Vagina (tissue), 2 donors: ENCODE results near the gene METTL16. TPM values are rescaled to one million over a fixed set of nuclear protein-coding genes. Genes with fewer than 3 reads are reported as not detected.

Source experiments
- DNase-seq, 2 donors: peaks; one replicate each; pipeline ENCODE4 v3.0.0-alpha.2; 2017; ENCODE audit errors: extremely low spot score in 2 of 2
- H3K27ac ChIP-seq: fragments of 200-600 bp; sonication (generic); one replicate; pipeline ENCODE4 v1.5.1; 2019
- H3K27me3 ChIP-seq: fragments of 200-600 bp; sonication (generic); one replicate; pipeline ENCODE4 v1.5.1; 2019
- H3K36me3 ChIP-seq, 2 donors: fragments of 200-600 bp; sonication (generic); one replicate each; pipeline ENCODE4 v1.5.1; 2017 to 2019
- H3K4me1 ChIP-seq: fragments of 200-600 bp; sonication (generic); one replicate; pipeline ENCODE4 v1.5.1; 2019
- H3K4me3 ChIP-seq, 2 donors: fragments of 200-600 bp; sonication (generic); 1 replicate in 1 of 2; 2 replicates in 1 of 2; pipeline ENCODE4 v1.5.1; 2016 to 2019
- H3K9me3 ChIP-seq: fragments of 200-600 bp; sonication (generic); one replicate; pipeline ENCODE4 v1.5.1; 2019
- POLR2A ChIP-seq, 2 donors: fragments of 450-650 bp; IDR thresholded peaks; one replicate each; pipeline ENCODE4 v1.6.1; 2017; ENCODE audit warnings: antibody characterized with exemption in 2 of 2, mild to moderate bottlenecking in 2 of 2, moderate library complexity in 2 of 2
- POLR2AphosphoS5 ChIP-seq, 2 donors: sonication (generic); formaldehyde crosslinking; IDR thresholded peaks; one replicate each; pipeline ENCODE4 v1.9.0; 2017; ENCODE audit warnings: antibody characterized with exemption in 2 of 2, mild to moderate bottlenecking in 2 of 2, low read depth in 1 of 2; ENCODE audit not compliant: insufficient read depth in 1 of 2
- intact Hi-C: fragments of 100-400 bp; cut with DNase I; formaldehyde crosslinking; loops from one replicate; pipeline ENCODE4 v1.15.1; 2023
- total RNA-seq: library from RNA; depleted of rRNA; stranded (reverse); fragments of >200 nt; gene quantifications from one replicate; pipeline ENCODE4 v1.2.3, GENCODE V29; 2016
- TF ChIP-seq, protein P1 (sequence below), 3 experiments: fragments of 450-650 bp in 2 of 3; fragments of 200-600 bp in 1 of 3; sonication (generic) in 1 of 3; IDR thresholded peaks; one replicate each; pipeline ENCODE4 v1.5.1; 2017 to 2019; ENCODE audit warnings: antibody characterized with exemption in 3 of 3, mild to moderate bottlenecking in 2 of 3, moderate library complexity in 2 of 3

Gene METTL16
- total RNA-seq, 1 donor from 2014 or later, result 30.4 TPM

DNA sequence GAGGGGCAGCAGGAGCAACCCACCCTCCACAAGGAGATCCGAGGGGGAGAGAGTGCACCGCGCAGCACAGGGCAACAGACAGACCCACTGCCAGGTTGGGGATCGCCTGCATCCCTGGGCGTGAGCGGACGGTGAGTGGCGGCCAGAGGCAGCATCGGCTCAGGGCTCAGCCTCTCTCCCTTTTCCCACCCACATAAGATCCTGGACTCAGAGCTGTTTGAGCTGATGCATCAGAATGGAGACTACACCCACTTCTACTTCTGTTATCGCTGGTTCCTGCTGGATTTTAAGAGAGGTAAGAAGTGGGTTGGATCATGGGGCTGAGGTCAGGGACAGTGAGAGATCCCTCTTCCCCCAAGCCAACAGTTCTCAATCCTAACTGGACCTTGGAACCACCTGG lies 134.0 kb downstream of the METTL16 start:
- DNase-seq, result no peak
- H3K36me3 ChIP-seq, result peaks cover 0 to 38% of the 10 kb centered on the region in 2 donors
- TF ChIP-seq, protein P1, sequence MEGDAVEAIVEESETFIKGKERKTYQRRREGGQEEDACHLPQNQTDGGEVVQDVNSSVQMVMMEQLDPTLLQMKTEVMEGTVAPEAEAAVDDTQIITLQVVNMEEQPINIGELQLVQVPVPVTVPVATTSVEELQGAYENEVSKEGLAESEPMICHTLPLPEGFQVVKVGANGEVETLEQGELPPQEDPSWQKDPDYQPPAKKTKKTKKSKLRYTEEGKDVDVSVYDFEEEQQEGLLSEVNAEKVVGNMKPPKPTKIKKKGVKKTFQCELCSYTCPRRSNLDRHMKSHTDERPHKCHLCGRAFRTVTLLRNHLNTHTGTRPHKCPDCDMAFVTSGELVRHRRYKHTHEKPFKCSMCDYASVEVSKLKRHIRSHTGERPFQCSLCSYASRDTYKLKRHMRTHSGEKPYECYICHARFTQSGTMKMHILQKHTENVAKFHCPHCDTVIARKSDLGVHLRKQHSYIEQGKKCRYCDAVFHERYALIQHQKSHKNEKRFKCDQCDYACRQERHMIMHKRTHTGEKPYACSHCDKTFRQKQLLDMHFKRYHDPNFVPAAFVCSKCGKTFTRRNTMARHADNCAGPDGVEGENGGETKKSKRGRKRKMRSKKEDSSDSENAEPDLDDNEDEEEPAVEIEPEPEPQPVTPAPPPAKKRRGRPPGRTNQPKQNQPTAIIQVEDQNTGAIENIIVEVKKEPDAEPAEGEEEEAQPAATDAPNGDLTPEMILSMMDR (IDR thresholded peaks at IDR 0.05), result no peak
- TF ChIP-seq POLR2AphosphoS5 (IDR thresholded peaks at IDR 0.05; ENCODE audit: insufficient read depth in 1 of 2, low read depth in 1 of 2), result no peak
- TF ChIP-seq POLR2A (IDR thresholded peaks at IDR 0.05), result no peak
- H3K4me3 ChIP-seq, result no peak overlapping the region
- peaks cover 4% of the 10 kb centered on the region for H3K4me1 ChIP-seq
- no peaks in the 10 kb centered on the region for H3K9me3 ChIP-seq
- intact Hi-C loops, result no loop called here
- H3K27me3 ChIP-seq, result no peaks in the 10 kb centered on the region
- H3K27ac ChIP-seq, result no peak overlapping the region

DNA sequence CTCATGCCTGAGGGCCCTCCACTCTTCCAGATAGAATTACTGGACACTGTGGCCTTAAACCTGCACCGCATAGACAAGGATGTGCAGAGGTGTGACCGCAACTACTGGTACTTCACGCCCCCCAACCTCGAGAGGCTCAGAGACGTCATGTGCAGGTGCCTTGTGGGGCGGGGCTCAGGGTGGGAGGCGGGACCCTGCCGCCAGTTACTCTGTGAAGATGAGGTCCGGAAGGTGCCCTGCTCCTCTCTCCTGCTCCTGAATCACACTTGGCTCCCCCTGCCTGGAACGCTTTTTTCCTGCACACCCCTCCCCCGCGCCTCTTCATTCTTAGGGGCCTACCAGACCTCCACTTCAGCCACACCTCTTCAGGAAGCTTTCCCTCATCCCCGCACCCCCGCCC lies 135.6 kb downstream of the METTL16 start:
- TF ChIP-seq POLR2A (IDR thresholded peaks at IDR 0.05) (no peak), POLR2AphosphoS5 (IDR thresholded peaks at IDR 0.05; ENCODE audit: insufficient read depth in 1 of 2, low read depth in 1 of 2) (no peak)
- TF ChIP-seq, protein P1 (IDR thresholded peaks at IDR 0.05), result no peak
- Histone ChIP-seq H3K27me3 (no peaks in the 10 kb centered on the region), H3K9me3 (no peaks in the 10 kb centered on the region), H3K4me1 (no peaks in the 10 kb centered on the region), H3K36me3 (peaks cover 0 to 38% of the 10 kb centered on the region in 2 donors), H3K4me3 (no peak overlapping the region), H3K27ac (no peak overlapping the region)
- DNase-seq, result no peak
- intact Hi-C loops, result no loop called here

DNA sequence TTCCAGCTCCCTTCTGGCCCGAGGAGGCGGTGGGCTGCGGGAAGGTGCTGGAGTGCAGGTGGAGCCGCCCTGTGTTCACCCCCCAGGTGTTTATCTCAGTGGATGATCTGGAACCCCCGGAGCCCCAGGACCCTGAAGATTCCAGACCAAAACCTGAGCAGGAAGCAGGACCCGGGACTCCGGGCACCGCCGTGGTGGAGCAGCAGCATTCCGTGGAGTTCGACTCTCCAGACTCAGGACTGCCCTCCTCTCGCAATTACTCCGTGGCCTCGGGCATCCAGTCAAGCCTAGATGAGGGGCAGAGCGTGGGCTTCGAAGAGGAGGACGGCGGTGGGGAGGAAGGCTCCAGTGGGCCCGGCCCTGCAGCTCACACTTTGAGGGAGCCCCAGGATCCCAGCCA lies 136.3 kb downstream of the METTL16 start:
- Histone ChIP-seq H3K27ac (no peak overlapping the region), H3K4me3 (no peak overlapping the region), H3K4me1 (no peaks in the 10 kb centered on the region), H3K36me3 (peaks cover 0 to 38% of the 10 kb centered on the region in 2 donors), H3K27me3 (no peaks in the 10 kb centered on the region), H3K9me3 (no peaks in the 10 kb centered on the region)
- intact Hi-C loops, result no loop called here
- TF ChIP-seq POLR2A (IDR thresholded peaks at IDR 0.05) (no peak), POLR2AphosphoS5 (IDR thresholded peaks at IDR 0.05; ENCODE audit: insufficient read depth in 1 of 2, low read depth in 1 of 2) (no peak)
- TF ChIP-seq, protein P1 (IDR thresholded peaks at IDR 0.05), result no peak
- DNase-seq, result no peak

DNA sequence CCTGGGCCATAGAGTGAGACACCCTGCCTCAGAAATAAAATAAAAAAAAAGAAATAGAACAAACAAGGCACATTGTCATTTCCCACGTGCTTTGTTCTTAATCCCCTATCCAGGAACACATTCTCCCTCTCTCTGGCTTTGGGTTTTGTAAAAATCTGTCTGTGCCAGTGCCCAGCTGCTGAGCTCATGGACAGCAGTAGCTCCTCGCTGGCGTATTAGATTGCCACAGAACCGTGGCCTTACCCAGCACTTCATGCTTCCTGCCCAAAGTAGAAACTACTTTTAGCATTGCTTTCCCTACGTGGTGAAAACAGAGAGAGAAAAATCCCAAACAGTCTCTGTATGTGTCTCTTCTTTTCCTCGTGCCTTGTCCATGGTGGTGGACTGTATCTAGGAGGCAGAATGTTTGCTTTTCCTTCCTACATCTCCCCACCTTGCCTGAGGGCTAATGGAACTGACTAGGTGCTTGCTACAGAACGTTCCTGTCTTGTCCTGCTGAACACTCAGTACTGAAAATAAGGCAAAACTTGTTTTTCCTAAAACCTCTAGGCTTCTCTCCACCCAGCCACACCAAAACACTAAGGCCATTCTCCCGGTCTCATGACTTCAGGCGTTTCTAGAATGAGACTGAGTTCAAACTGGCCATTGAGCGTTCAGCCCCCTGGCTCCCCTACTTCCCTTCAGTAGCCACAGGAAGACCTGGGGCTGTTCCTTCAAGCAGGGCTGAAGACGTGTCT lies 137.0 kb downstream of the METTL16 start:
- no peak for DNase-seq
- peaks cover 0 to 35% of the 10 kb centered on the region in 2 donors for H3K36me3 ChIP-seq
- no peaks in the 10 kb centered on the region for H3K4me1 ChIP-seq
- no peak overlapping the region for H3K27ac ChIP-seq
- H3K27me3 ChIP-seq, result no peaks in the 10 kb centered on the region
- no peaks in the 10 kb centered on the region for H3K9me3 ChIP-seq
- no peak for TF ChIP-seq POLR2AphosphoS5 (IDR thresholded peaks at IDR 0.05; ENCODE audit: insufficient read depth in 1 of 2, low read depth in 1 of 2)
- TF ChIP-seq, protein P1 (IDR thresholded peaks at IDR 0.05), result no peak
- TF ChIP-seq POLR2A (IDR thresholded peaks at IDR 0.05), result no peak
- no peak overlapping the region for H3K4me3 ChIP-seq
- intact Hi-C loops, result no loop called here

DNA sequence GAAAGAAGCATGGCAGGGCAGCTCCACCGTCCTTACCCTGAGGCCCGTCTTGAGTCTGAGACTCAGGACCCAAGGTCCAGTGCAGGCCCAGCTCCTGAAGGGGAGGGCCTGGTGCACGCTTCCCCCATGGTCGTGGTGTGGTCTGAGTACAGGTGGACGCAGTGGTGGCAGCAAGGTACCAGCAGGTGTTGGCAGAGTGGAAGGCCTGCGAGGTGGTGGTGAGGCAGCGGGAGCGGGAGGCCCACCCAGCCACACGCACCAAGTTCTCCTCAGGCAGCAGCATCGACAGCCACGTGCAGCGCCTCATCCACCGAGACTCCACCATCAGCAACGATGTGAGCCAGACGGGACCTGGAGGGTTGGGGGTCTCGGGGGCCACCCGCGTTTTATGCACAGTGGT lies 138.5 kb downstream of the METTL16 start:
- no peak for TF ChIP-seq POLR2A (IDR thresholded peaks at IDR 0.05)
- TF ChIP-seq, protein P1 (IDR thresholded peaks at IDR 0.05), result no peak
- TF ChIP-seq POLR2AphosphoS5 (IDR thresholded peaks at IDR 0.05; ENCODE audit: insufficient read depth in 1 of 2, low read depth in 1 of 2), result no peak
- Histone ChIP-seq H3K4me3 (no peak overlapping the region), H3K27me3 (no peaks in the 10 kb centered on the region), H3K27ac (no peak overlapping the region), H3K36me3 (peaks cover 0 to 29% of the 10 kb centered on the region in 2 donors), H3K9me3 (no peaks in the 10 kb centered on the region), H3K4me1 (no peaks in the 10 kb centered on the region)
- no peak for DNase-seq
- intact Hi-C loops, result no loop called here
